Osteoblast (primary cell): ENCODE measurements around the gene CHSY3. TPM values are rescaled to one million over a fixed set of nuclear protein-coding genes. Genes with fewer than 3 reads are reported as not detected.

Experiments used
- DNase-seq: peaks from one replicate; pipeline ENCODE4 v3.0.0; 2011; ENCODE audit warnings: low spot score, mixed read lengths; ENCODE audit not compliant: insufficient read length; ENCODE audit errors: missing footprints
- H2AFZ ChIP-seq: 2 replicates; pipeline ENCODE4 v1.6.0; 2011; ENCODE audit warnings: mild to moderate bottlenecking, low read length
- H3K27ac ChIP-seq: 2 replicates; pipeline ENCODE4 v1.5.1; 2011; ENCODE audit warnings: mild to moderate bottlenecking, low read depth, low read length, moderate library complexity
- H3K27me3 ChIP-seq: 2 replicates; pipeline ENCODE4 v1.6.0; 2012; ENCODE audit warnings: mild to moderate bottlenecking, control low read depth, inconsistent platforms, low read length, moderate library complexity; ENCODE audit not compliant: insufficient read depth
- H3K36me3 ChIP-seq: 2 replicates; pipeline ENCODE4 v1.5.1; 2011; ENCODE audit warnings: mild to moderate bottlenecking, low read length, control low read depth, moderate library complexity; ENCODE audit not compliant: insufficient read depth
- H3K4me1 ChIP-seq: 2 replicates; pipeline ENCODE4 v1.5.1; 2011; ENCODE audit warnings: mild to moderate bottlenecking, low read length, control low read depth, moderate library complexity; ENCODE audit not compliant: insufficient read depth
- H3K4me2 ChIP-seq: 2 replicates; pipeline ENCODE4 v1.6.0; 2011; ENCODE audit warnings: mild to moderate bottlenecking, low read length; ENCODE audit not compliant: insufficient read depth
- H3K4me3 ChIP-seq: fragments of 200-600 bp; sonication (generic); 3 replicates; pipeline ENCODE4 v1.5.1; 2012; ENCODE audit warnings: mild to moderate bottlenecking, low read length, inconsistent platforms; ENCODE audit not compliant: insufficient read depth
- H3K79me2 ChIP-seq: 2 replicates; pipeline ENCODE4 v1.6.0; 2012; ENCODE audit warnings: mild to moderate bottlenecking, low read length, control low read depth, inconsistent platforms; ENCODE audit not compliant: insufficient read depth
- H3K9me3 ChIP-seq: 2 replicates; pipeline ENCODE4 v1.5.1; 2011; ENCODE audit warnings: low read depth, low read length, control low read depth
- H4K20me1 ChIP-seq: 2 replicates; pipeline ENCODE4 v1.6.0; 2012; ENCODE audit warnings: mild to moderate bottlenecking, low read length, control low read depth; ENCODE audit not compliant: insufficient read depth
- total RNA-seq: library from RNA; depleted of rRNA; stranded (reverse); fragments of >200 nt; gene quantifications from 2 replicates; pipeline ENCODE4 v1.2.3, GENCODE V29; 2012
- TF ChIP-seq, protein P1 (sequence below): IDR thresholded peaks from 2 replicates; pipeline ENCODE4 v1.5.1; 2011; ENCODE audit warnings: mild to moderate bottlenecking, low read depth, low read length, moderate library complexity; ENCODE audit errors: extremely low read depth

Gene CHSY3
- total RNA-seq, 1 donor: 12.3 TPM

DNA sequence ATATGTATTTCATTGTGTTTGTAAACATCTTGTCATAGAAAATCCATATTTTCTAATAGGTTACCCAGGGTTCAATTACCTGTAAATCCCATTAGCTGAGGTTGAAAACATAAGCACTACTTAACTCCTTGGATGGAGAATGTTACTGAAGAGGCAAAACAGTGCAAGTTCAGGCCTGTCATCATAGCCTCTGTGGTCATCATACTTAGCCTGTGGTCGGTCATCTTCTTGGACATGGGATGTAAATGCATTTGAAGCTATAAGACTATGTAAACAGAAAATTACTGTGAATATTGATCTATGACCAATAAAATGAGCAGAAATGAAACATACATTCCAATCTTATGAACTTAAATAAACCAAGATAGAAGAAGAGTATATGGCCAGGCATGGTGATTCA, 164.7 kb downstream of the CHSY3 start:
- peaks cover 12% of the 10 kb centered on the region for H3K4me1 ChIP-seq
- H3K9me3 ChIP-seq: no peaks in the 10 kb centered on the region
- no peak overlapping the region for H3K4me2 ChIP-seq
- no peaks in the 10 kb centered on the region for H3K79me2 ChIP-seq
- no peak for DNase-seq
- H3K4me3 ChIP-seq: no peak overlapping the region
- H4K20me1 ChIP-seq: no peaks in the 10 kb centered on the region
- no peaks in the 10 kb centered on the region for H3K27me3 ChIP-seq
- no peaks in the 10 kb centered on the region for H3K36me3 ChIP-seq
- H2AFZ ChIP-seq: no peak overlapping the region
- TF ChIP-seq, protein P1, sequence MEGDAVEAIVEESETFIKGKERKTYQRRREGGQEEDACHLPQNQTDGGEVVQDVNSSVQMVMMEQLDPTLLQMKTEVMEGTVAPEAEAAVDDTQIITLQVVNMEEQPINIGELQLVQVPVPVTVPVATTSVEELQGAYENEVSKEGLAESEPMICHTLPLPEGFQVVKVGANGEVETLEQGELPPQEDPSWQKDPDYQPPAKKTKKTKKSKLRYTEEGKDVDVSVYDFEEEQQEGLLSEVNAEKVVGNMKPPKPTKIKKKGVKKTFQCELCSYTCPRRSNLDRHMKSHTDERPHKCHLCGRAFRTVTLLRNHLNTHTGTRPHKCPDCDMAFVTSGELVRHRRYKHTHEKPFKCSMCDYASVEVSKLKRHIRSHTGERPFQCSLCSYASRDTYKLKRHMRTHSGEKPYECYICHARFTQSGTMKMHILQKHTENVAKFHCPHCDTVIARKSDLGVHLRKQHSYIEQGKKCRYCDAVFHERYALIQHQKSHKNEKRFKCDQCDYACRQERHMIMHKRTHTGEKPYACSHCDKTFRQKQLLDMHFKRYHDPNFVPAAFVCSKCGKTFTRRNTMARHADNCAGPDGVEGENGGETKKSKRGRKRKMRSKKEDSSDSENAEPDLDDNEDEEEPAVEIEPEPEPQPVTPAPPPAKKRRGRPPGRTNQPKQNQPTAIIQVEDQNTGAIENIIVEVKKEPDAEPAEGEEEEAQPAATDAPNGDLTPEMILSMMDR: no peak
- no peak overlapping the region for H3K27ac ChIP-seq

DNA sequence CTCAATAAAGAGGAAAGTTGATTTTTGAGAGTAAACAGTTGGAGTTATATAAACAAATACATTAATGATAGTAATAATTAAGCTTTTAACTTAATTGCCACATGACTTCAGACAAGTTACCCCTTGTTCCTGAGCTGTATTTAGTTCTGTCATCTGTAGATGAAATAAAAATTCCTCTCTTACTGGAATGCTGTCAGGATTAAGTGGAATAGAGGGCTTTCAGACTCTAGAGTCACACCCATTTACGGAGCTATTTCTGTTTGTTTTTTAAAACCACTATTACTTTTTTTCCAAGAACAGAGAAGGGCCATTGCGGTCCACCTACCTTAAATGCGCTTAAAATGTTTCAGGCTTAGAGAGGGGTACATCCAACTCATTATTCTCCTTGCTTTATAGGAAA, 170.6 kb downstream of the CHSY3 start:
- H2AFZ ChIP-seq: no peak overlapping the region
- H3K4me3 ChIP-seq: no peak overlapping the region
- H3K27me3 ChIP-seq: no peaks in the 10 kb centered on the region
- H3K79me2 ChIP-seq: no peaks in the 10 kb centered on the region
- H3K4me2 ChIP-seq: no peak overlapping the region
- no peak overlapping the region for H3K27ac ChIP-seq
- no peaks in the 10 kb centered on the region for H3K36me3 ChIP-seq
- no peaks in the 10 kb centered on the region for H3K4me1 ChIP-seq
- H4K20me1 ChIP-seq: no peaks in the 10 kb centered on the region
- H3K9me3 ChIP-seq: no peaks in the 10 kb centered on the region
- TF ChIP-seq, protein P1: no peak
- no peak for DNase-seq

DNA sequence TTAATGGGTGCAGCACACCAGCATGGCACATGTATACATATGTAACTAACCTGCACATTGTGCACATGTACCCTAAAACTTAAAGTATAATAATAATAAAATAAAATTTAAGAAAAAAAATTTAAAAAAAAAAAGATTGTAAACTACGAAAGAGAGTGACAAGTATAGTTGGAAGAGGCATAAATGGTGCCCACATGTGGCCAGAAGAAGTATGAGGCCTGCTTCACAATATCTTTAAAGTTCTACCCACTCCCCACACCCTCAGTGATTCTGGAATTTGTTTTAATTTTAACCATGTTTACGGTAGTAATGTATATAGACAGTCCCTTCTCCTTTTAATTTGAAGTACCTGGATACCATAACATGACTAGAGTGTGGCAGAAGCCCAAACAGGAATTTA, 172.7 kb downstream of the CHSY3 start:
- Histone ChIP-seq H3K27me3 (no peaks in the 10 kb centered on the region), H3K36me3 (no peaks in the 10 kb centered on the region), H3K4me3 (no peak overlapping the region), H3K4me1 (no peaks in the 10 kb centered on the region), H3K4me2 (no peak overlapping the region), H2AFZ (no peak overlapping the region), H3K79me2 (no peaks in the 10 kb centered on the region), H3K9me3 (no peaks in the 10 kb centered on the region), H3K27ac (no peak overlapping the region), H4K20me1 (no peaks in the 10 kb centered on the region)
- no peak for DNase-seq
- TF ChIP-seq, protein P1: peak; percentile 39

DNA sequence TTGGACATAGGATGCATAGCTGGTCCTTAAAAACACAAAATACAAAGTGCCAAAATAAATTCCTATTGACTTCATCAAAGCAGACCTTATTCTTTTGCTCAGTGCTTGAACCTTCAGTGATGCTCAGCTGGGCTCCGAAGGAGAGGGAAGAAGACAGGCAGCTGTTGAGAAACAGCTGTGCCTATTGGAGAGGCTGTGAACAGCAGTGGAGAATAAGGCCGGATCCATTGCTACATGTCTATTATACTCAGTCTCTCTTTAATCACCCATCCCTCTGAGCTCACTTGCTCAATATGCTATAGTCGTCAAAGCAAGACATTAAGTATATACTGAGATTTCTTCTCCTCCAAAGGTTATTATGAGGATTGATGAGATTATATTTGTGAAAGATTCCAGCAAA, 174.4 kb downstream of the CHSY3 start:
- Histone ChIP-seq H4K20me1 (no peaks in the 10 kb centered on the region), H3K4me2 (no peak overlapping the region), H3K4me1 (no peaks in the 10 kb centered on the region), H3K36me3 (no peaks in the 10 kb centered on the region), H3K4me3 (no peak overlapping the region), H3K27me3 (no peaks in the 10 kb centered on the region), H3K27ac (no peak overlapping the region), H3K79me2 (no peaks in the 10 kb centered on the region), H2AFZ (no peak overlapping the region), H3K9me3 (no peaks in the 10 kb centered on the region)
- DNase-seq: no peak
- TF ChIP-seq, protein P1: no peak
